GM19099 (cell line): Measurements from ENCODE around the gene APPL1.

Source experiments
- POLR2A ChIP-seq: IDR thresholded peaks from 3 replicates; pipeline ENCODE4 v1.6.1; 2011; ENCODE audit warnings: low read depth; ENCODE audit not compliant: insufficient read length; ENCODE audit errors: extremely low read depth

Gene APPL1

DNA sequence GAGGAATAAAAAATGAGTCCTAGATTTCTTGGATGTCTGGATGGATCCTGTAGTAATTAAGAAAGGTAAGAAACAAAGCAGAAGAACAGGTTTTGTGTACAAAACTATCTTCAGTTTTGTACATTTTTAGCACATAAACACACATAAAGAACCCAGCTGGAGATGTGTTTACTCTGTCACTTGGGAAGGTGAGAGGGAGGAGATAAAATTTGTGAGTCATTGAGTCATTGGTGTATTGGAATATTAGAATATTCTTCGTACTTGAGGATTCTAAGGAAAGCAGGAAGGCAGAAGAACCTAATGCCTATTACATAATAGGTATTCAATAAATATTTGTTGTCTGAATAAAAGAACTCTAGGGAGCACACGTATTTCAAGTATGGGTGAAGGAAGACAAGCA is 17.4 kb downstream of the APPL1 start:
- TF ChIP-seq POLR2A = no peak

GRCh38 chr3:57252404-57252803 is 24.9 kb downstream of the APPL1 start:
- no peak for TF ChIP-seq POLR2A

GRCh38 chr3:57256844-57257243 is 29.3 kb downstream of the APPL1 start:
- TF ChIP-seq POLR2A = no peak

- TF ChIP-seq POLR2A = no peak
These were observed 30.1 kb downstream of the APPL1 start for GRCh38 chr3:57257678-57258077.

GRCh38 chr3:57261119-57261518 is 33.6 kb downstream of the APPL1 start:
- no peak for TF ChIP-seq POLR2A

DNA sequence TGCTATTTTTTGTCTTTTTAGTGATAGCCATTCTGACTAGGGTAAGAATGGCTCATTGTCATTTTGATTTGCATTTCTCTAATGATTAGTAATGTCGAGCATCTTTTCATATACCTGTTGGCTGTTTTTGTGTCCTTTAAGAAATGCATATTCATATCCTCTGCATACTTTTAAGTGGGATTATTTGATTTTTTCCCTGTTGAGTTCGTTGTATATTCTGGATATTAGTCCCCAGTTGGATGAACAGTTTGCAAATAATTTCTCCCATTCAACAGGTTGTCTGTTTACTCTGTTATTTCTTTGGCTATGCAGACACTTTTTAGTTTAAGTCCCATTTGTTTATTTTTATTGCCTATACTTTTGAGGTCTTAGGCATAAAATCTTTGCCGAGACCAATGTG is 34.4 kb downstream of the APPL1 start:
- TF ChIP-seq POLR2A = no peak

DNA sequence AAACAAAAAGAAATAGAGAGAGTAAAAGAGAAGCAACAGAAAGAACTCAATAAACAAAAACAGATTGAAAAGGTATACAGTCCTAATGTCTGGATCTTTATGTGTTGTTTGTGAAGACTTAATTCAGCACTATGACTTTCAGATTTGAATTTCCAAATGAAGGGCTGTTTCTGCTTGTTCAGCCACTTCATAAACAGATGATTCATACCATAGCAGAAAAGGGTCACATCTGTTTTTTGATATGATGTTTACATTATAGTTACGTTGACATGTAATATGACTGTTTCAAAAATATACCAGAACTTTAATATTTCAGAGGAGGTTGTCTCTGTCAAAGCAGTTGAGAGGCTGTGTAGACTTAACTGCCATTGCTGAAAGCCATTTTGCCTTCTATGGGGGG is 40.9 kb downstream of the APPL1 start:
- no peak for TF ChIP-seq POLR2A

- TF ChIP-seq POLR2A = no peak
These were observed 47.3 kb downstream of the APPL1 start for GRCh38 chr3:57274845-57275244.

- TF ChIP-seq POLR2A = no peak
These were observed 47.9 kb downstream of the APPL1 start for GRCh38 chr3:57275393-57275792.

DNA sequence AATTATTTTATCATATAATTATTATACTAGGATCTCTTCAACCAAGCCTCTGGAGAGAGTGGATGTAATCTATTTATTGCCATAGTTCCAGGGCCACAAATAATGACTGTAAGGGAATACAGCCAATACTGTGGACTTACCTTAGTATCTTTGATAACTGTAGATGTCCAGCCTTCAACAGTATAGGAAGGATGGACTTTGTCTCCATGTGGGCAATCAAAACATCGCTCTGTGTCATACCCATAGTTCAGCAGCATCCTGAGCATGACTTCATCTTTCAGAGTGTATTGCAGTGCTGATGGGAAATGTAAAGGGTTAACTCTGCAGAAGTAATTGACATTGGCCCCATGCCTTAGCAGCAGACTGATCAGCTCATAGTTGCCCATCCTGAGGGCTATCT is 50.7 kb downstream of the APPL1 start:
- no peak for TF ChIP-seq POLR2A

GRCh38 chr3:57279685-57280084 is 52.2 kb downstream of the APPL1 start:
- TF ChIP-seq POLR2A = no peak

GRCh38 chr3:57281715-57282114 is 54.2 kb downstream of the APPL1 start:
- no peak for TF ChIP-seq POLR2A

DNA sequence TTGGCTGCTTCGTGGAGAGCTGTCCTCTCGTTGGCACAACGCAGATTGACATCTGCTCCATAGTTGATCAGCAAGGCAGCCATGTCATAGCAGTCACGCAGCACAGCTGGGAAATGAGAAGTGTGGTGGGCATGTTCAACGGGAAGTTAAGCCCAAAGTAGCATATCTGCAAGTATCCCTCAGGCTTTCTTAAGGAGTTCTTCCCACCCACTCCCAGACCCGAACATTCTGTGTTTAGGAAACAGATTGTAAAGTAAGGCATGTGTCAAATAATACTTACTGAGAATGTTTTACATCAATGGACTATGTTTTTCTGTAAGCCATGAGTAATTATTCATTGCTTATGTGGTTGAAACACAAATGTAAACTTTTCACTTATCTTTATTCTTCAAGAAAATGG is 55.8 kb downstream of the APPL1 start:
- no peak for TF ChIP-seq POLR2A

- no peak for TF ChIP-seq POLR2A
These were observed 59.7 kb downstream of the APPL1 start for GRCh38 chr3:57287205-57287604.

- no peak for TF ChIP-seq POLR2A
These were observed 60.9 kb downstream of the APPL1 start for GRCh38 chr3:57288403-57288802.

DNA sequence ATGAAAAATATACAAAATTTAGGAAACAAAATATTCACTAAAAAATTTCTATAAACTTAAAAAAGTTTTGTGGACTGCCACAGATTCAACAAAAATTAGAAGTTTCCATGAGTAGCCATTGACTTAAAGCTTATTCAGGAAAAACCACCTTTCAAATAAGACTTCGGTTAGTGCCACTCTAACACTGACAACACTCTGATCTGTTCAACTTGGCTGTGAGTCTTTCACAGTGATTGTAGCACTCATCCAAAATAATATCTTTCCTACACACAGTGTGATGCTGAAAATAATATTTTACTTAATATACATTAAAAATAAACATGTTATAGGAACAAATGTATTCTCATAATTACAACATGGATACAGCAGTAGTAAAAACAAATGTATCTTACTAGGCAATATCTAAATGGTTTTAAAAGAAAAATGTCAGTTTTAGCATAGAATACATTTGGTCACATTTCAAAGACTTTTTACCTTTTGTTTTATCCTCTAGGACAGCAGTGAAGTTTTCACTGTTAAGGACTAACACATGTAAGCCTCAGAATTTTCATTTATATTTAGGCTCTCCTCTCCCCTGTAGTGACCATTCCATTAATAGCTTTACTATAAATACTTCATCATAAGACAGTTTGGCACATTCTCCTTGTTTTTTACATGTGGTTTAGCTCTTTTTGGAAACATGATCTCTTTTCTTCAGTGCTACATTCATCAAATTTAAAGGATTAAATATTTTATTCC is 64.8 kb downstream of the APPL1 start, which contains the start of gene ASB14:
Gene ASB14 (minus strand): TSS at position 527 of the 738 bp plus-strand sequence. CDS start 652 bp downstream, outside the sequence.
- no peak for TF ChIP-seq POLR2A

- no peak for TF ChIP-seq POLR2A
These were observed 65.5 kb downstream of the APPL1 start for GRCh38 chr3:57292897-57293526.

DNA sequence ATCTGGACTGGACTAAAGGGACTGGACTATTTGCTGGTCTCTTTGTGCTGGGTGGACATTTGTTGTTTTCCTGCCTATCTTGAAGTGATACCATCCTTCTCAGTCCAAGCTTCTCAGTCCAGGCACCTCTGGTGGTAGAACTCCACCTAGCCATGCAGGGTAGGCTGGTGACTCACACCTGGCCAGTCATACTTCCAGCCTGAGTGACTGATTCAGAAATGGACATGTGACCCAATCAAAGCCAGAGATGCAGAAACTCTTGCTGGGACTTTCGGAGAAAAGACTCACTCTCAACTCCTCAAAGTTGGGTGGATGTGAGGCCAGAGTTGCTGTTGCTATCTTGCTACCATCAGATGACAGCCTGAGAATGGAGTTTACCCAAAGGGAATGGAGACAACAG is 70.5 kb downstream of the APPL1 start:
- no peak for TF ChIP-seq POLR2A
